ENCODE measurements around the gene RAPGEF6.

RAPGEF6 gene

GRCh38 chr5:131441184-131441583 lies 193.8 kb downstream of the RAPGEF6 start:
- TF ChIP-seq SIN3A (IDR thresholded peaks at IDR 0.05; ENCODE audit: borderline replicate concordance, insufficient read depth, low read length) = no peak

- TF ChIP-seq FOXP2 (optimal IDR thresholded peaks at IDR 0.05; ENCODE audit: borderline replicate concordance, extremely low read depth, extremely low read length, insufficient read depth) (no peak), REST (IDR thresholded peaks at IDR 0.05; ENCODE audit: insufficient read depth in 1 of 2, low read depth in 2 of 2, low read length in 2 of 2) (no peak), POLR2AphosphoS5 (IDR thresholded peaks at IDR 0.05; ENCODE audit: low read depth, low read length) (no peak), SIN3A (IDR thresholded peaks at IDR 0.05; ENCODE audit: borderline replicate concordance, insufficient read depth, low read length) (no peak), TAF1 (IDR thresholded peaks at IDR 0.05; ENCODE audit: borderline replicate concordance, insufficient read depth, low read length) (no peak)
Observed at GRCh38 chr5:131436081-131436480, 198.9 kb downstream of the RAPGEF6 start.

GRCh38 chr5:131433109-131433508 lies 201.9 kb downstream of the RAPGEF6 start:
- TF ChIP-seq FOXP2 (optimal IDR thresholded peaks at IDR 0.05; ENCODE audit: borderline replicate concordance, extremely low read depth, extremely low read length, insufficient read depth) = no peak
- TF ChIP-seq TAF1 (IDR thresholded peaks at IDR 0.05; ENCODE audit: borderline replicate concordance, insufficient read depth, low read length) = no peak
- no peak for TF ChIP-seq REST (IDR thresholded peaks at IDR 0.05; ENCODE audit: insufficient read depth in 1 of 2, low read depth in 2 of 2, low read length in 2 of 2)

GRCh38 chr5:131431794-131432193 lies 203.2 kb downstream of the RAPGEF6 start:
- TF ChIP-seq REST (IDR thresholded peaks at IDR 0.05; ENCODE audit: insufficient read depth in 1 of 2, low read depth in 2 of 2, low read length in 2 of 2) (no peak), POLR2AphosphoS5 (IDR thresholded peaks at IDR 0.05; ENCODE audit: low read depth, low read length) (no peak), FOXP2 (optimal IDR thresholded peaks at IDR 0.05; ENCODE audit: borderline replicate concordance, extremely low read depth, extremely low read length, insufficient read depth) (no peak), SIN3A (IDR thresholded peaks at IDR 0.05; ENCODE audit: borderline replicate concordance, insufficient read depth, low read length) (no peak), TAF1 (IDR thresholded peaks at IDR 0.05; ENCODE audit: borderline replicate concordance, insufficient read depth, low read length) (no peak)

- TF ChIP-seq SIN3A (IDR thresholded peaks at IDR 0.05; ENCODE audit: borderline replicate concordance, insufficient read depth, low read length) (no peak), POLR2AphosphoS5 (IDR thresholded peaks at IDR 0.05; ENCODE audit: low read depth, low read length) (no peak), TAF1 (IDR thresholded peaks at IDR 0.05; ENCODE audit: borderline replicate concordance, insufficient read depth, low read length) (no peak), FOXP2 (optimal IDR thresholded peaks at IDR 0.05; ENCODE audit: borderline replicate concordance, extremely low read depth, extremely low read length, insufficient read depth) (no peak), REST (IDR thresholded peaks at IDR 0.05; ENCODE audit: insufficient read depth in 1 of 2, low read depth in 2 of 2, low read length in 2 of 2) (no peak)
Observed at GRCh38 chr5:131430794-131431193, 204.2 kb downstream of the RAPGEF6 start.

Measured in PFSK-1 (cell line).